22Rv1 (cell line): Measurements from ENCODE around the gene RYR2.

Source experiments
- H3K27ac ChIP-seq: fragments of 450-650 bp; 2 replicates; pipeline ENCODE4 v1.5.1; 2017
- ZFX ChIP-seq: fragments of 450-650 bp; IDR thresholded peaks from 2 replicates; pipeline ENCODE4 v1.6.1; 2017; ENCODE audit warnings: antibody characterized with exemption, borderline replicate concordance
- TF ChIP-seq, protein P1 (sequence below): fragments of 450-650 bp; IDR thresholded peaks from 2 replicates; pipeline ENCODE4 v1.5.1; 2017; ENCODE audit warnings: mild to moderate bottlenecking

RYR2 gene

DNA sequence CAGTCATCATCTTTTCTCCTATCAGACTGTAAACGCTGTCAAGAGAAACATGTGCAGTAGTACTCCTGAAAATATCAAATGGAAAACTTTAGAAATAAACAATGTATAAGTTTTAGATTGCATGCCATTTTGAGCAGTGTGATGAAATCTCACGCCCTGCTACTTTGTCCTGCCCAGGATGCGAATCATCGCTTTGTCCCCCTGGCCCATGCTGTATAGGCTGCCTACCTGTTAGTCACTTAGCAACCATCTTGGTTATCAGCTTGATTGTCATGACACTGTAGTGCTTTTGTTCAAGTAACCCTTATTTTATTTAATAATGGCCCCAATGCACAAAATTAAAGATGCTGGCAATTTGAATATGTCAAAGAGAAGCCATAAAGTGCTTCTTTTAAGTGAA, 485.8 kb downstream of the RYR2 start:
- H3K27ac ChIP-seq: no peak overlapping the region
- TF ChIP-seq ZFX: no peak
- TF ChIP-seq, protein P1, sequence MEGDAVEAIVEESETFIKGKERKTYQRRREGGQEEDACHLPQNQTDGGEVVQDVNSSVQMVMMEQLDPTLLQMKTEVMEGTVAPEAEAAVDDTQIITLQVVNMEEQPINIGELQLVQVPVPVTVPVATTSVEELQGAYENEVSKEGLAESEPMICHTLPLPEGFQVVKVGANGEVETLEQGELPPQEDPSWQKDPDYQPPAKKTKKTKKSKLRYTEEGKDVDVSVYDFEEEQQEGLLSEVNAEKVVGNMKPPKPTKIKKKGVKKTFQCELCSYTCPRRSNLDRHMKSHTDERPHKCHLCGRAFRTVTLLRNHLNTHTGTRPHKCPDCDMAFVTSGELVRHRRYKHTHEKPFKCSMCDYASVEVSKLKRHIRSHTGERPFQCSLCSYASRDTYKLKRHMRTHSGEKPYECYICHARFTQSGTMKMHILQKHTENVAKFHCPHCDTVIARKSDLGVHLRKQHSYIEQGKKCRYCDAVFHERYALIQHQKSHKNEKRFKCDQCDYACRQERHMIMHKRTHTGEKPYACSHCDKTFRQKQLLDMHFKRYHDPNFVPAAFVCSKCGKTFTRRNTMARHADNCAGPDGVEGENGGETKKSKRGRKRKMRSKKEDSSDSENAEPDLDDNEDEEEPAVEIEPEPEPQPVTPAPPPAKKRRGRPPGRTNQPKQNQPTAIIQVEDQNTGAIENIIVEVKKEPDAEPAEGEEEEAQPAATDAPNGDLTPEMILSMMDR: no peak

- TF ChIP-seq ZFX: no peak
- TF ChIP-seq, protein P1: no peak
- no peak overlapping the region for H3K27ac ChIP-seq
These were observed 486.6 kb downstream of the RYR2 start for GRCh38 chr1:237528545-237528944.

DNA sequence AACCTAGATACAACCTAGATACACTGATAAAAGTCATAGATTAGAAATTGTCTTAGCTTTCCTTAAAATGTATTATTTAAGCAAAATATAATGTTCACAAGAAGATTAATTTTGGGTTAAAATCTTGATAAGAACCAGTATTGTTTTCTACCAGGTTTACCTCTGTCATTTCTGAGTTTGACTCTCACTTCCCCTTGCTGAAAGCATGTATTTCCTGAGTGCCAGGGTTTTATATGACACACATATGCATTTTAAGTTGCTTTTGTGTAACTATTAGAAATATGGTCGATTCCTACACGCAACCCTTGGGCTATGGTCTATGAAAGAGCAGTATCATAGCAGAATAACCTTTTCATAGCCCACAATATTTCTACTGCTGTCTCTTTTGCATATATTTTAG, 497.1 kb downstream of the RYR2 start:
- TF ChIP-seq, protein P1: no peak
- TF ChIP-seq ZFX: no peak

GRCh38 chr1:237542525-237543418, 500.8 kb downstream of the RYR2 start:
- H3K27ac ChIP-seq: no peak overlapping the region
- no peak for TF ChIP-seq ZFX
- TF ChIP-seq, protein P1: no peak

More for the DNA sequence above, 497.1 kb downstream of the RYR2 start:
- H3K27ac ChIP-seq: no peak overlapping the region

- H3K27ac ChIP-seq: no peak overlapping the region
These were observed 511.1 kb downstream of the RYR2 start for GRCh38 chr1:237553078-237553477.

DNA sequence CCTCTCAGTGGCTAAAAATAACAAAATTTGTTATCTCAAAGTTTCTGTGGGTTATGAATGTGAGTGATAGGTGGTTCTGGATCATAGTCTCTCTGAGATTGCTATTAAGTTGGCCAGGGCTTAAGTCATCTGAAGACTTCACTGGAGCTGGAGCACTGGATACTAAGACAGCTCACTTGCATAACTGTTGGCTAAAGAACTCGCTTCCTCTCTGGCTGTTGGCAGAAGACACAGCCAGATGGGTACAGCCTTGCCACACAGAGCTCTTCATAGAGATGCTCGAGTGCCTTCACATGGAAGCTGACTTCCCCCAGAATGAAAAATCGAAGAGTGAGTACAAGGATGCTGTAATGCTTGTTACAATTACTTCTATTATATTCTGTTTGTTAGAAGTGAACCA, 514.9 kb downstream of the RYR2 start:
- H3K27ac ChIP-seq: no peak overlapping the region
- TF ChIP-seq, protein P1: no peak
- no peak for TF ChIP-seq ZFX

More at GRCh38 chr1:237553078-237553477, 511.1 kb downstream of the RYR2 start:
- no peak for TF ChIP-seq ZFX
- TF ChIP-seq, protein P1: no peak

DNA sequence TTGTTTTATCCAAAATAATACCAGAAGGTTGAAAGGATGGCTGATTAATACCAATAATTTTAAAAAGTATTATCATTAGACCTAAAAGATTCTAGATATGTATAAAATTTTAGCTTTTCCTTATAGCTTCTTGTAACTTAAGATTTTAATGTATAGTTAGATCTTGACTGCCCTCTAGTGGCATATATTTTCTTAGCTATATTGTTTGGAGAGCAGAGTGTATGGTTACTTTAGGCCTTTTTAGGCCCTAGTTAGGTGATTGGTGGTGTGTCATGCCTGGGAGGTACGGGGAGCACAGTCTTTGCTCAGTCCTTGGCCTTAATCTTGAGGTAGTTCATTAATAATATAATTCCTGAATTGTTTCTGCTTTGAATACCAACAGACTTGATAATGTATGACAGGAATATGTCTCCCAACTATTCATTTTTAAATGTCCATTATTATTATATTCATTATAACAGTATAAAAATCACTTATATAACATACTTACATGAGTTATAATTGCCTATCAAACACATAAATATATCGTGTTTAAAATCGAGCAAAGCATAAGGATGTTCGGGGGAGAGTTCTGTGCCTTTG, 520.3 kb downstream of the RYR2 start:
- no peak overlapping the region for H3K27ac ChIP-seq
- no peak for TF ChIP-seq ZFX
- TF ChIP-seq, protein P1: peak; percentile 84
